Osteocyte (in vitro differentiated cells): ENCODE results near the gene LTBP3. TPM values are rescaled to one million over a fixed set of nuclear protein-coding genes. Genes with fewer than 3 reads are reported as not detected.
A peak's percentile ranks its signal among the peaks of the same experiment; 100 is the strongest.
"Not testable (repeated sequence)": the region's sequence is repeated elsewhere in the genome, so short reads cannot be mapped to it uniquely, and the experiment has no call there.

Experiments
- DNase-seq: peaks from one replicate; pipeline ENCODE4 v3.0.0; 2021; ENCODE audit warnings: mixed read lengths; ENCODE audit not compliant: unreplicated experiment; ENCODE audit errors: extremely low spot score
- H3K27ac Mint-ChIP-seq: one replicate; pipeline ENCODE4 v1.8.0; 2021; ENCODE audit warnings: mild to moderate bottlenecking, mixed read lengths; ENCODE audit not compliant: unreplicated experiment
- H3K27me3 Mint-ChIP-seq: one replicate; pipeline ENCODE4 v1.8.0; 2021; ENCODE audit warnings: mixed read lengths; ENCODE audit not compliant: unreplicated experiment
- H3K36me3 Mint-ChIP-seq: one replicate; pipeline ENCODE4 v1.8.0; 2021; ENCODE audit warnings: mixed read lengths; ENCODE audit not compliant: unreplicated experiment
- H3K4me1 Mint-ChIP-seq: one replicate; pipeline ENCODE4 v1.8.0; 2021; ENCODE audit warnings: mixed read lengths; ENCODE audit not compliant: unreplicated experiment
- H3K4me3 Mint-ChIP-seq: one replicate; pipeline ENCODE4 v1.8.0; 2021; ENCODE audit warnings: mild to moderate bottlenecking, moderate library complexity, mixed read lengths; ENCODE audit not compliant: unreplicated experiment
- H3K9me3 Mint-ChIP-seq: one replicate; pipeline ENCODE4 v1.8.0; 2021; ENCODE audit warnings: mixed read lengths; ENCODE audit not compliant: unreplicated experiment
- CTCF ChIP-seq: fragments of 200-600 bp; sonication (generic); IDR thresholded peaks from 2 replicates; pipeline ENCODE4 v1.5.0; 2021; ENCODE audit warnings: antibody characterized with exemption, mild to moderate bottlenecking, moderate library complexity
- total RNA-seq: library from RNA; stranded (reverse); gene quantifications from 2 replicates; pipeline ENCODE4 v1.2.1, GENCODE V29; 2021

LTBP3 gene
- total RNA-seq, 1 donor from 2014 or later: 256 TPM

DNA sequence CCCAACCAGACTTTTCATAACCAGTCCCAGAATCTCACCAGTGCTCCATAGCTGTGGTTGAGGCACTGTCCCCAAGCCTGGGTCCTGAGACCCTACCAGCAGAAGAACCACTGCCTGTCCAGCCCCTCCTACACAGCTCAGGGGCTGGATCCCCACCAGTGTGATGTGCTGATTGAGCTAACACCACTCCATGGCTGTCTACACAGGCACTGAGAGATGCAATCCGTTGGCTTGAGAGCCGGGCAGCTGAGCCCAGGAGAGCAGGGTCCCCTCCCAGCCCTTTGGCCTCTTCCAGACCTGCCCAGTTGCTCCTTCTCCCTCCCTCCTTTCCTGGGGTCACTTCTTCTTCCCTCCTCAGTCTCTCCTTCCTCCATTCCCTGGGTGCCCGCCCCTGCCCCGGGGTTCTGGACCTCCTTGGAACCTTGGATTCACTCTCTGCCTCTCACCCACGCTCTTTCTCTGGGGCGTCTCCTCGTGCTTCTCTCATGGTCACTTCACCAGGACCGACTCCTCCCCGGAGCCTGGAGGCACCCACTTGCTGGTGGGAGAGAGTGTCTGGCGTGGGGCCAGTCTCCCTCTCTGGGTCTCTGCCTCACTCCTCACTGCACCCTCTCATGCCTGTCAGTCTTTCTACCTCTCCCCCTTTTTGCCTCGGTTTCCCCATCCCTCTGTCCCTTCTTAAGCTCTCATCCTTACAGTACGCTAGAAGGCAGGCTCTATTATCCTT is 34.0 kb downstream of the LTBP3 start:
- Mint-ChIP-seq H3K36me3 (peaks cover 13% of the 10 kb centered on the region), H3K4me3 (peak overlapping the region; percentile 51), H3K27ac (peak overlapping the region; percentile 50), H3K4me1 (peaks cover 16% of the 10 kb centered on the region), H3K27me3 (no peaks in the 10 kb centered on the region), H3K9me3 (no peaks in the 10 kb centered on the region)
- no peak for TF ChIP-seq CTCF
- DNase-seq: no peak

DNA sequence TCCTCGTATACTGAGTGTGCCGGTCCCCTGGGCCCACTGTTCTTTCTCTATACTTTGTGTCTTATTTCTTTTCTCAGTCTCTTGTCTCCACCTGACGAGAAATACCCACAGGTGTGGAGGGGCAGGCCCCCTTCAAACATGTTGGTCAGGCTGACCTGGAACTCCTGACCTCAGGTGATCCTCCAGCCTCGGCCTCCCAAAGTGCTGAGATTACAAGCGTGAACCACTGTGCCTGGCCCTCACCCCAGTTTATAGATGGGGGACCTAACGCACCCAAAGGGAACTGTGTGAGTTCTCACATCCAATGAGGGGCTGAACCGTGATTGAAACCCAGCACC is 34.6 kb downstream of the LTBP3 start:
- not testable (repeated sequence) for H3K27me3 Mint-ChIP-seq, H3K4me3 Mint-ChIP-seq, DNase-seq, H3K36me3 Mint-ChIP-seq, H3K27ac Mint-ChIP-seq, H3K9me3 Mint-ChIP-seq
- peaks cover 16% of the 10 kb centered on the region for H3K4me1 Mint-ChIP-seq

- DNase-seq, H3K27me3 Mint-ChIP-seq, H3K36me3 Mint-ChIP-seq, H3K4me3 Mint-ChIP-seq, H3K27ac Mint-ChIP-seq, H3K9me3 Mint-ChIP-seq: not testable (repeated sequence)
- H3K4me1 Mint-ChIP-seq: peaks cover 16% of the 10 kb centered on the region
Observed at GRCh38 chr11:65522718-65523630, 35.2 kb downstream of the LTBP3 start.

DNA sequence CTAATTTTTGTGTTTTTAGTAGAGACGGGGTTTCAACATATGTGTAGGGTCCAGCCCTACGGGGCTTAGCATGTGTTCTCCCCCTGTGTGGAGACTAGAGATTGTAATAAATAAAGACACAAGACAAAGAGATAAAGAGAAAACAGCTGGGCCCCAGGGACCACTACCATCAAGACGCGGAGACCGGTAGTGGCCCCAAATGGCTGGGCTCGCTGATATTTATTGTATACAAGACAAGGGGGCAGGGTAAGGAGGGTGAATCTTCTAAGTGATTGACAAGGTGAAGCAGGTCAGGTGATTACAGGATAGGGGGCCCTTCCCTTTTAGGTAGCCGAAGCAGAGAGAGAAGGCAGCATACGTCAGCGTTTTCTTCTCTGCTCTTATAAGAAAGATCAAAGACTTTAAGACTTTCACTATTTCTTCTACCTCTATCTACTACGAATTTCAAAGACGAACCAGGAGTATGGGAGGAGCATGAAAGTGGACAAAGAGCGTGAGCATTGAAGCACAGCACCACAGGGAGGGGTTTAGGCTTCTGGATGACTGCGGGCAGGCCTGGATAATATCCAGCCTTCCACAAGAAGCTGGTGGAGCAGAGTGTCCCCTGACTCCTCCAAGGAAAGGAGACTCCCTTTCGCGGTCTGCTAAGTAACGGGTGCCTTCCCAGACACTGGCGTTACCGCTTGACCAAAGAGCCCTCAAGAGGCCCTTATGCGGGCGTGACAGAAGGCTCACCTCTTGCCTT is 36.2 kb downstream of the LTBP3 start:
- H3K36me3 Mint-ChIP-seq, H3K4me3 Mint-ChIP-seq, DNase-seq, H3K27me3 Mint-ChIP-seq, H3K27ac Mint-ChIP-seq, H3K9me3 Mint-ChIP-seq: not testable (repeated sequence)
- H3K4me1 Mint-ChIP-seq: peaks cover 11% of the 10 kb centered on the region

GRCh38 chr11:65518941-65519549 is 39.1 kb downstream of the LTBP3 start:
- not testable (repeated sequence) for DNase-seq, H3K36me3 Mint-ChIP-seq, H3K4me1 Mint-ChIP-seq, H3K27me3 Mint-ChIP-seq, H3K9me3 Mint-ChIP-seq, H3K27ac Mint-ChIP-seq, H3K4me3 Mint-ChIP-seq

DNA sequence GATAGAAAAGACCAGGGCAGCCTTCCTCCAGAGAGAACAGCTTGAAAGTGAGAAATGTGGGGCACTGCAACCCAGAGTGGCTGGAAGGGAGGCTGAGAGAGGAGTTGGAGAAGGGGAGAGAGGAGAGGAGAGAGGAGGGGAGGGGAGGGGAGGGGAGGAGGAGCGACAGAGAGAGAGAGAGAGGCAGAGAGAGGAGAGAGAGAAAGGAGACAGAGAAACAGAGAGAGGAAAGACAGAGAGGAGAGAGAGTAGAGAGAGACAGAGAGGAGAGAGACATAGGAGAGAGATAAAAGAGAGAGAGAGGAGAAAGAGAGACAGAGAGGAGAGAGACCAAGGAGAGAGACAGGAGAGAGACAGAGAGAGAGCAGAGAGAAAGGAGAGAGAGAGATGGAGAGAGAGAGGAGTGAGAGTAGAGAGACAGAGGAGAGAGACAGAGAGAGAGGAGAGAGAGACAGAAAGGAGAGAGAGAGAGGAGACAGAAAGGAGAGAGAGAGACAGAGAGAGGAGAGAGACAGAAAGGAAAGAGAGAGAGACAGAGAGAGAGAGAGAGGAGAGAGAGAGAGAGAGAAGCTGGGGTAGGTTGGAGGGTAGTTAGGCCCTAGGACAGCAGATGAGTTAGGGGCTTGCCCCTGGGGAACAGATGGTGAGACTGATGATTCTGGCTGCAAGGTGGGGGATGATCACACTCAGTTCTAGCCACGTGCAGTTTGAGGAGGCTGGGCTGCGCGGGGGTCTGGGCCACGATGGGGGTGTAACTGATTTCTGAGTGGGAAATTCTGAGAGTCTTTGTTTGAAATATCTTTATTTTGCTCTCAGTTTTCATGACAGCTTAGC is 41.8 kb downstream of the LTBP3 start:
- peaks cover 2% of the 10 kb centered on the region for H3K4me1 Mint-ChIP-seq
- DNase-seq: no peak
- H3K27ac Mint-ChIP-seq: no peak overlapping the region
- no peak overlapping the region for H3K4me3 Mint-ChIP-seq
- TF ChIP-seq CTCF: no peak
- H3K36me3 Mint-ChIP-seq: no peaks in the 10 kb centered on the region
- no peaks in the 10 kb centered on the region for H3K27me3 Mint-ChIP-seq
- no peaks in the 10 kb centered on the region for H3K9me3 Mint-ChIP-seq

DNA sequence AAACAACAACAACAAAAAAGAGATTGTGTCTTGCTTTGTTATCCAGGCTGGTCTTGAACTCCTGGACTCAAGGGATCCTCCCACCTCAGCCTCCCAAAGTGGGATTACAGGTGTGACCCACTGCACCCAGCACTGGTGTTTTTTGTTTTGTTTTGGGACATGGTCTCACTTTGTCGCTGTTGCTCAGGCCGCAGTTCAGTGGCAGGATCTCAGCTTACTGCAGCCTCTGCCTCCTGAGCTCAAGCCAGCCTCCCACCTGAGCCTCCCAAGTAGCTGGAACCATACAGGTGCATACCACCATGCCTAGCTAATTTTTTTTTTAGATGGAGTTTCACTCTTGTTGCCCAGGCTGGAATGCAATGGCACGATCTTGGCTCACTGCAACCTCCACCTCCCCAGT is 45.8 kb downstream of the LTBP3 start:
- DNase-seq, H3K9me3 Mint-ChIP-seq, H3K27me3 Mint-ChIP-seq, H3K4me3 Mint-ChIP-seq, H3K36me3 Mint-ChIP-seq, H3K27ac Mint-ChIP-seq: not testable (repeated sequence)
- H3K4me1 Mint-ChIP-seq: peaks cover 14% of the 10 kb centered on the region
